ENCODE measurements around the gene SLC10A7.

DNA sequence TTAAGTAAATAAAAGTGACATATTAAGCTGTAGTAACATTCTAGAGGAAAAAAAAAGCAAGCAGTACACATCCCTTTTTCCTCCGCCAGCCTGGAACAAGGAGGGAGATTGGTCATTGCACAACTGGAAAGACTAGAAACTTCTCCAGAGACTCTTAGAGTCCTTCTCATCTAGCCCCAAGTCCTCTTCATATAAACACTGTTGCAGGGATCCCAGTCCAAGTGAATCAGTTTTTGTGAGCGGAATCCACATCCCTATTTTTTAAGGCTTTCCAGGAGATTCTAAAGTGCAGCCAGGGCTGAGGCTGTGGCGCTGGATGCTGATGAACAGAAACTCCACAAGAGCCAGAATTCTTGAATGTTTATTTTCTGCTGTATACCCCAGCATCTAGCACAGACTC is 283.6 kb downstream of the SLC10A7 start:
- no peak for TF ChIP-seq POLR2A (conservative IDR thresholded peaks at IDR 0.05)
- no peak for TF ChIP-seq SIN3A (IDR thresholded peaks at IDR 0.05; ENCODE audit: borderline replicate concordance in 2 of 2, control insufficient read depth in 1 of 2, low read depth in 2 of 2, low read length in 2 of 2)
- no peak for TF ChIP-seq ZNF232 (CRISPR knock-in tag; IDR thresholded peaks at IDR 0.05)
- no peak for TF ChIP-seq ZNF274 (IDR thresholded peaks at IDR 0.05; ENCODE audit: borderline replicate concordance, low read depth, low read length)
- TF ChIP-seq, protein P1, sequence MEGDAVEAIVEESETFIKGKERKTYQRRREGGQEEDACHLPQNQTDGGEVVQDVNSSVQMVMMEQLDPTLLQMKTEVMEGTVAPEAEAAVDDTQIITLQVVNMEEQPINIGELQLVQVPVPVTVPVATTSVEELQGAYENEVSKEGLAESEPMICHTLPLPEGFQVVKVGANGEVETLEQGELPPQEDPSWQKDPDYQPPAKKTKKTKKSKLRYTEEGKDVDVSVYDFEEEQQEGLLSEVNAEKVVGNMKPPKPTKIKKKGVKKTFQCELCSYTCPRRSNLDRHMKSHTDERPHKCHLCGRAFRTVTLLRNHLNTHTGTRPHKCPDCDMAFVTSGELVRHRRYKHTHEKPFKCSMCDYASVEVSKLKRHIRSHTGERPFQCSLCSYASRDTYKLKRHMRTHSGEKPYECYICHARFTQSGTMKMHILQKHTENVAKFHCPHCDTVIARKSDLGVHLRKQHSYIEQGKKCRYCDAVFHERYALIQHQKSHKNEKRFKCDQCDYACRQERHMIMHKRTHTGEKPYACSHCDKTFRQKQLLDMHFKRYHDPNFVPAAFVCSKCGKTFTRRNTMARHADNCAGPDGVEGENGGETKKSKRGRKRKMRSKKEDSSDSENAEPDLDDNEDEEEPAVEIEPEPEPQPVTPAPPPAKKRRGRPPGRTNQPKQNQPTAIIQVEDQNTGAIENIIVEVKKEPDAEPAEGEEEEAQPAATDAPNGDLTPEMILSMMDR (IDR thresholded peaks at IDR 0.05 in 2 of 3, conservative IDR thresholded peaks at IDR 0.05 in 1 of 3; ENCODE audit: insufficient read depth in 2 of 3, low read depth in 1 of 3, low read length in 3 of 3), result no peak

Data from K562 (cell line).